Neuronal stem cell (in vitro differentiated cells): Measurements from ENCODE around the gene HPCAL1.
"Not testable (repeated sequence)": the region's sequence is repeated elsewhere in the genome, so short reads cannot be mapped to it uniquely, and the experiment has no call there.

ENCODE experiments used
- DNase-seq: peaks from one replicate; pipeline ENCODE4 v3.0.0-alpha.2; 2013; ENCODE audit warnings: low spot score
- H2AFZ ChIP-seq: one replicate; pipeline ENCODE4 v1.6.1; 2013; ENCODE audit warnings: mild to moderate bottlenecking, low read length, inconsistent platforms
- H2AK5ac ChIP-seq: 2 replicates; pipeline ENCODE4 v1.6.1; 2013; ENCODE audit warnings: low read depth, mild to moderate bottlenecking, inconsistent platforms, low read length, moderate library complexity, mixed read lengths
- H2BK120ac ChIP-seq: 2 replicates; pipeline ENCODE4 v1.6.1; 2013; ENCODE audit warnings: low read depth, mild to moderate bottlenecking, inconsistent platforms, low read length, moderate library complexity, mixed read lengths
- H2BK12ac ChIP-seq: one replicate; pipeline ENCODE4 v1.6.1; 2013; ENCODE audit warnings: low read length, inconsistent platforms
- H2BK15ac ChIP-seq: 2 replicates; pipeline ENCODE4 v1.6.1; 2013; ENCODE audit warnings: mild to moderate bottlenecking, low read length, inconsistent platforms, mixed read lengths
- H2BK5ac ChIP-seq: one replicate; pipeline ENCODE4 v1.6.1; 2013; ENCODE audit warnings: inconsistent platforms, mild to moderate bottlenecking, low read length, moderate library complexity
- H3K14ac ChIP-seq: one replicate; pipeline ENCODE4 v1.6.1; 2013; ENCODE audit warnings: low read length, inconsistent platforms
- H3K18ac ChIP-seq: 2 replicates; pipeline ENCODE4 v1.6.1; 2013; ENCODE audit warnings: low read length, inconsistent platforms
- H3K23ac ChIP-seq: 2 replicates; pipeline ENCODE4 v1.6.1; 2013; ENCODE audit warnings: low read depth, mild to moderate bottlenecking, mixed read lengths, low read length, inconsistent platforms; ENCODE audit not compliant: poor library complexity
- H3K27ac ChIP-seq: replicated peaks from 3 replicates; pipeline ENCODE4 v1.5.1; 2013; ENCODE audit warnings: low read length, inconsistent platforms
- H3K27me3 ChIP-seq, 3 experiments: 2 replicates each; pipeline ENCODE4 v1.6.1; 2013; ENCODE audit warnings: low read length in 3 of 3, mild to moderate bottlenecking in 2 of 3, inconsistent platforms in 1 of 3, low read depth in 1 of 3, mixed read lengths in 1 of 3, moderate library complexity in 1 of 3; ENCODE audit not compliant: control insufficient read depth in 3 of 3, insufficient read depth in 3 of 3
- H3K36me3 ChIP-seq, 2 donors: replicated peaks in 1 of 2; 2 replicates each; pipeline ENCODE4 v1.6.1; 2013; ENCODE audit warnings: low read length in 2 of 2; ENCODE audit not compliant: control insufficient read depth in 2 of 2, insufficient read depth in 2 of 2
- H3K4ac ChIP-seq: 2 replicates; pipeline ENCODE4 v1.6.1; 2013; ENCODE audit warnings: inconsistent platforms, mild to moderate bottlenecking, low read length, moderate library complexity
- H3K4me1 ChIP-seq, 2 donors: 1 replicate in 1 of 2; 2 replicates in 1 of 2; pipeline ENCODE4 v1.6.1; 2013; ENCODE audit warnings: low read length in 2 of 2, low read depth in 1 of 2; ENCODE audit not compliant: control insufficient read depth in 2 of 2, insufficient read depth in 1 of 2
- H3K4me2 ChIP-seq: one replicate; pipeline ENCODE4 v1.6.1; 2013; ENCODE audit warnings: mild to moderate bottlenecking, low read length, inconsistent platforms; ENCODE audit not compliant: insufficient read depth, poor library complexity, severe bottlenecking
- H3K4me3 ChIP-seq, 2 donors: 2 replicates each; pipeline ENCODE4 v1.5.1; 2013; ENCODE audit warnings: low read length in 2 of 2, mild to moderate bottlenecking in 2 of 2, inconsistent platforms in 1 of 2, moderate library complexity in 1 of 2
- H3K79me1 ChIP-seq: one replicate; pipeline ENCODE4 v1.6.1; 2013; ENCODE audit warnings: low read depth, mild to moderate bottlenecking, inconsistent platforms, low read length, moderate library complexity
- H3K9ac ChIP-seq: one replicate; pipeline ENCODE4 v1.6.1; 2013; ENCODE audit warnings: mild to moderate bottlenecking, low read depth, low read length, inconsistent platforms; ENCODE audit not compliant: poor library complexity
- H3K9me3 ChIP-seq, 2 donors: replicated peaks in 1 of 2; 2 replicates each; pipeline versions ENCODE3 to v1.6.1; 2013; ENCODE audit warnings: low read length in 2 of 2, mild to moderate bottlenecking in 2 of 2, inconsistent platforms in 1 of 2, low read depth in 1 of 2, mixed read lengths in 1 of 2, moderate library complexity in 1 of 2; ENCODE audit not compliant: control insufficient read depth in 2 of 2, insufficient read depth in 1 of 2
- H4K8ac ChIP-seq: one replicate; pipeline ENCODE4 v1.6.1; 2013; ENCODE audit warnings: low read depth, mild to moderate bottlenecking, inconsistent platforms, low read length, moderate library complexity
- H4K91ac ChIP-seq: one replicate; pipeline ENCODE4 v1.6.1; 2013; ENCODE audit warnings: low read length, low read depth, mild to moderate bottlenecking, inconsistent platforms; ENCODE audit not compliant: poor library complexity
- WGBS, 2 donors: extraction: QIAGEN DNeasy Blood & Tissue Kit; methylation state at CpG; one replicate each; pipeline ENCODE4 v1.1.7; 2013; ENCODE audit warnings: missing lambda C conversion rate in 2 of 2, mixed read lengths in 1 of 2; ENCODE audit not compliant: insufficient read length in 2 of 2, insufficient replicate concordance in 1 of 2; ENCODE audit errors: extremely low coverage in 2 of 2; 5-methylcytosine and 5-hydroxymethylcytosine counted together

The HPCAL1 gene

DNA sequence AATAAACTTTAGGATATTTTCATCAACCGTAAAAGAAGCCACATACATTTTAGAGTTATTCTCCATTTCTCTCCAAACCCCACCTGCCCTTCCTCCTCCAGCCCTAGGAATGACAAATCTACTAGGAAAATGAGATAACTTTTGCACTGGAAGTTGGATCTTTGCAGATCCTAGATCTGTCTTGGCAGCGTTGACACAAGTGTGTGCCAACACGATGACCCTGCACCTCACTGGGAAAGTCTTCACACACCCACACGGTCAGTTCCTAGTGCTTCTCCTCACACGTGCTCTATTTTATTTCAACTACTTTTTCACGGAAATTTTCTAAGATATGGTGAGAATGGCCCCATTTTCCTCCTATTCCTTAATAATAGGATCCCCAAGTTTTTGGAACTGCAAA, 14.1 kb upstream of the HPCAL1 start:
- Histone ChIP-seq H3K27ac (no peak overlapping the region), H3K4me1 (peaks cover 9 to 13% of the 10 kb centered on the region in 2 donors), H2AFZ (no peak overlapping the region), H3K36me3 (no peaks in the 10 kb centered on the region), H3K9me3 (peaks cover 0 to 6% of the 10 kb centered on the region in 2 donors), H2AK5ac (no peak overlapping the region), H3K4me3 (no peak overlapping the region), H2BK5ac (no peak overlapping the region), H3K27me3 (peaks cover 0 to 4% (median 0%) of the 10 kb centered on the region in 3 experiments), H2BK12ac (no peak overlapping the region), H2BK120ac (no peak overlapping the region), H3K18ac (no peak overlapping the region), H3K14ac (no peak overlapping the region), H3K4ac (no peak overlapping the region), H2BK15ac (no peak overlapping the region), H3K23ac (no peak overlapping the region), H3K79me1 (peaks cover 2% of the 10 kb centered on the region), H3K9ac (no peak overlapping the region), H4K8ac (no peak overlapping the region), H3K4me2 (no peak overlapping the region), H4K91ac (no peak overlapping the region)
- no CpG with 5 or more reads among the region's 6 CpGs for WGBS, 2 donors
- DNase-seq = no peak

DNA sequence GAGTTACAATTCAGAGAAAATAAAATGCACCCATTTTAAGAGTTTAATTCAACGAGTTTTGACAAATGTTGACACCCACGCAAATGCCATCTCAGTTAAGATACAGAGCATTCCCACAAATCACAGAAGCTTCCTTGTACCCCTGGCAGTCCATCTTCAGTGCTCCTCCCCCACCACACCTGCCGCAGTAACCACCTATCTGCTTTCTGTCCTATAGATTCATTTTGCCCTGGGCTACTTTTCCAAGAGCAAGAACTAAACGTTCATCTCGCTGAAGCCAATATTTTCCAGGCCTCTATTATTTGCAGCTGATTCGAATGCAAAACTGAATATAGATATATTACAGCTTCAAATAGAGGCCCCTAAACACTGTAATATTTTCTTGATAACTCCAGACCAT, 13.4 kb upstream of the HPCAL1 start:
- H3K4me3 ChIP-seq = no peak overlapping the region
- no peak overlapping the region for H3K4ac ChIP-seq
- H3K23ac ChIP-seq = no peak overlapping the region
- peaks cover 9 to 13% of the 10 kb centered on the region in 2 donors for H3K4me1 ChIP-seq
- H3K14ac ChIP-seq = no peak overlapping the region
- H2AK5ac ChIP-seq = no peak overlapping the region
- no peak overlapping the region for H3K9ac ChIP-seq
- no peak for DNase-seq
- no CpG with 5 or more reads among the region's 6 CpGs for WGBS, 2 donors
- no peak overlapping the region for H3K18ac ChIP-seq
- no peaks in the 10 kb centered on the region for H3K36me3 ChIP-seq
- H4K8ac ChIP-seq = no peak overlapping the region
- no peak overlapping the region for H2AFZ ChIP-seq
- H3K27ac ChIP-seq = no peak overlapping the region
- H3K9me3 ChIP-seq = peaks cover 6 to 7% of the 10 kb centered on the region in 2 donors
- H2BK15ac ChIP-seq = no peak overlapping the region
- H3K79me1 ChIP-seq = peaks cover 2% of the 10 kb centered on the region
- H3K4me2 ChIP-seq = no peak overlapping the region
- H4K91ac ChIP-seq = no peak overlapping the region
- H2BK12ac ChIP-seq = no peak overlapping the region
- H3K27me3 ChIP-seq = no peaks in the 10 kb centered on the region
- H2BK120ac ChIP-seq = no peak overlapping the region
- H2BK5ac ChIP-seq = no peak overlapping the region

DNA sequence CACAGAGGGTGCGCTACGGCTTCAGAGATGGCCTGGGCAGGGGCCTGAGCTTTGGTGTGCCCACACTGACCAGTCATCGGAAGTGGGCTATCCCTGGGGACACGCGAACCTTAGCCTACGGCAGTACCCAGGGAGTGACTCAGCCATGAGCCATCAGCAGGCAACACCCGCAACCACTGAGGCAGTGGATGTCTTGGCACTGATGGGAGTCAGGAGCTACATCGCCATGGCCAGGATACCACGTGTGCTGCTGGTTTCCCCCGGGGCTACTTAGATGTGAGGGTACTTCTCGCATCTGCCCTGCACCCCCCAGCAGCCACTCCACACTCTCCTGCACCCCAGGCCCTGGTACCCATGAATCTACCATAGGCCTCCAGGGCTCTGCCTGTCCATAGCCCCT, 12.8 kb upstream of the HPCAL1 start:
- peaks cover 6 to 11% of the 10 kb centered on the region in 2 donors for H3K9me3 ChIP-seq
- H3K4me1 ChIP-seq = peaks cover 9 to 13% of the 10 kb centered on the region in 2 donors
- peaks cover 2% of the 10 kb centered on the region for H3K79me1 ChIP-seq
- no peak overlapping the region for H2AK5ac ChIP-seq
- no CpG with 5 or more reads among the region's 11 CpGs for WGBS, 2 donors
- no peak overlapping the region for H4K8ac ChIP-seq
- no peak overlapping the region for H3K4me2 ChIP-seq
- no peak overlapping the region for H3K14ac ChIP-seq
- H3K4ac ChIP-seq = no peak overlapping the region
- H3K27ac ChIP-seq = no peak overlapping the region
- H3K9ac ChIP-seq = no peak overlapping the region
- H2BK12ac ChIP-seq = no peak overlapping the region
- H2BK5ac ChIP-seq = no peak overlapping the region
- DNase-seq = no peak
- H2BK15ac ChIP-seq = peak overlapping the region; percentile 76
- H2BK120ac ChIP-seq = peak overlapping the region; percentile 10
- no peak overlapping the region for H3K23ac ChIP-seq
- H3K4me3 ChIP-seq = peak overlapping the region in 1 of 2 donors; percentile 11
- H4K91ac ChIP-seq = peak overlapping the region; percentile 41
- no peak overlapping the region for H2AFZ ChIP-seq
- no peaks in the 10 kb centered on the region for H3K36me3 ChIP-seq
- H3K18ac ChIP-seq = peak overlapping the region; percentile 59
- H3K27me3 ChIP-seq = no peaks in the 10 kb centered on the region

GRCh38 chr2:10291376-10291775, 11.3 kb upstream of the HPCAL1 start:
- H2BK12ac ChIP-seq, H2BK15ac ChIP-seq, H3K27ac ChIP-seq, H2BK5ac ChIP-seq, H4K8ac ChIP-seq, H2AK5ac ChIP-seq, H2BK120ac ChIP-seq, H4K91ac ChIP-seq, H3K9ac ChIP-seq, H3K79me1 ChIP-seq, H2AFZ ChIP-seq, DNase-seq, H3K4me1 ChIP-seq, H3K36me3 ChIP-seq, H3K18ac ChIP-seq, H3K14ac ChIP-seq, H3K27me3 ChIP-seq, H3K4me3 ChIP-seq, H3K4ac ChIP-seq, H3K4me2 ChIP-seq, H3K23ac ChIP-seq: not testable (repeated sequence)
- 93% methylated on average over 3 of the region's 20 CpGs; no CpG with 5 or more reads in 1 of the 2 donors for WGBS, 2 donors
- peaks cover 6 to 11% of the 10 kb centered on the region in 2 donors for H3K9me3 ChIP-seq
